HG02763 (cell line): Measurements from ENCODE around the gene RRP15.
"Not testable (repeated sequence)": the region's sequence is repeated elsewhere in the genome, so short reads cannot be mapped to it uniquely, and the experiment has no call there.

Experiments used
- ATAC-seq: cut with Tn5 transposase; IDR thresholded peaks from one replicate; pipeline ENCODE4 v1.9.1; 2021; ENCODE audit warnings: mild to moderate bottlenecking, moderate library complexity; ENCODE audit not compliant: unreplicated experiment

The RRP15 gene

GRCh38 chr1:218296162-218296561 lies 11.1 kb downstream of the RRP15 start:
- ATAC-seq: no peak

- no peak for ATAC-seq
These were observed 12.4 kb downstream of the RRP15 start for GRCh38 chr1:218297461-218297860.

- ATAC-seq: no peak
These were observed 12.8 kb downstream of the RRP15 start for GRCh38 chr1:218297867-218298266.

GRCh38 chr1:218298398-218298797 lies 13.3 kb downstream of the RRP15 start:
- no peak for ATAC-seq

- ATAC-seq: no peak
These were observed 14.3 kb downstream of the RRP15 start for GRCh38 chr1:218299416-218299815.

- ATAC-seq: no peak
These were observed 16.1 kb downstream of the RRP15 start for GRCh38 chr1:218301217-218301616.

- ATAC-seq: no peak
These were observed 17.1 kb downstream of the RRP15 start for GRCh38 chr1:218302155-218302554.

- ATAC-seq: no peak
These were observed 18.2 kb downstream of the RRP15 start for GRCh38 chr1:218303176-218303879.

GRCh38 chr1:218304281-218305039 lies 19.4 kb downstream of the RRP15 start:
- no peak for ATAC-seq

GRCh38 chr1:218305472-218306064 lies 20.5 kb downstream of the RRP15 start:
- no peak for ATAC-seq

- ATAC-seq: no peak
These were observed 27.4 kb downstream of the RRP15 start for GRCh38 chr1:218312509-218312908.

GRCh38 chr1:218314316-218314715 lies 29.2 kb downstream of the RRP15 start:
- no peak for ATAC-seq

GRCh38 chr1:218315638-218316037 lies 30.5 kb downstream of the RRP15 start:
- no peak for ATAC-seq

- ATAC-seq: no peak
These were observed 32.0 kb downstream of the RRP15 start for GRCh38 chr1:218317061-218317460.

- ATAC-seq: not testable (repeated sequence)
These were observed 35.1 kb downstream of the RRP15 start for GRCh38 chr1:218320182-218320581.

GRCh38 chr1:218322762-218323161 lies 37.7 kb downstream of the RRP15 start:
- no peak for ATAC-seq

GRCh38 chr1:218323568-218324225 lies 38.6 kb downstream of the RRP15 start:
- ATAC-seq: no peak

- ATAC-seq: no peak
These were observed 39.1 kb downstream of the RRP15 start for GRCh38 chr1:218324226-218324580.

GRCh38 chr1:218328769-218329168 lies 43.7 kb downstream of the RRP15 start:
- no peak for ATAC-seq

GRCh38 chr1:218330043-218330623 lies 45.0 kb downstream of the RRP15 start:
- ATAC-seq: no peak

- no peak for ATAC-seq
These were observed 47.3 kb downstream of the RRP15 start for GRCh38 chr1:218332416-218332815.
